ENCODE results near the gene TOP1.

DNA sequence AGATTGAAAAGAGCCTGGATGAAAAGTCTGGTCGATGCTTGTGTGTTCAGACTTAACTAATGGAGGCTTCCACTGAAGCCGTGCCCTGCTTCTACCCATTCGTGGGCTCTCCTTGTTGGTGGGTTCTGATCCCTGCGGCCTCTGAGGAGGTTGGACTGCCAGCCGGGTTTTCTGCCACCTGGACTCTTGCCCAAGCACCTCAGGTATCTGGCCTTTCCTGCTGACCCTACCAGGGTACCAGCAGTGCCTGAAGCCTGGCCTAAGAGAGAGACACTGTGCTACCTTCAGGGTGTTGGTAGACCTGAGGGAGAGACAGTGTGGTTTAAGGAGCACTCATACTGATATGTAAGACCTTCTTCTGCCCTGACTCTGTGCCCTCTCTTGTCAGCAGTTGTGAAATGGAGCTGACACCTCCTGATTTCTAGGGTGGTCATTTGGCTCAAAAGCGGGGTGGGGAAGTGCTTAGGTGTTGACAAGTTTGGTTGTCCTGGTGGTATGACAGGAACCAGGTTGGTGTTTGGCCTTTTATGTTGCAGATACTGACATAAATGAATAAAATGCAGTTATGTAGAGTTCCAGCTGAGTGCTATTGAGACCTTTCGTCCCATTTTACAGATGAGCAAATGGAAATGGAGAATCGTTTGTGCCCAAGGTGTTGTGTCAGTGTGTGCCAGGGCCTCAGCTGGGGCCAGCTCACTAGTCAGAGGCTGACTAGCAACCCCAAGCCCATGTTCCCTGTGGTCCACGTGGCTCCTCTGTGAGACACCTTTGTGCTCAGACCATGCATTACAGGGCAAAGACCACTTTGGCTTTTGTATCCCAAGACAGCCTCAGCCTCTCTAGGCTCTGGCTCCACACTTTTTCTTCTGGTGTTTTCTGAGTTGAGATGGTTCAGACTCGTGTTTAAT lies 111.9 kb downstream of the TOP1 start:
- TF ChIP-seq, protein P1, sequence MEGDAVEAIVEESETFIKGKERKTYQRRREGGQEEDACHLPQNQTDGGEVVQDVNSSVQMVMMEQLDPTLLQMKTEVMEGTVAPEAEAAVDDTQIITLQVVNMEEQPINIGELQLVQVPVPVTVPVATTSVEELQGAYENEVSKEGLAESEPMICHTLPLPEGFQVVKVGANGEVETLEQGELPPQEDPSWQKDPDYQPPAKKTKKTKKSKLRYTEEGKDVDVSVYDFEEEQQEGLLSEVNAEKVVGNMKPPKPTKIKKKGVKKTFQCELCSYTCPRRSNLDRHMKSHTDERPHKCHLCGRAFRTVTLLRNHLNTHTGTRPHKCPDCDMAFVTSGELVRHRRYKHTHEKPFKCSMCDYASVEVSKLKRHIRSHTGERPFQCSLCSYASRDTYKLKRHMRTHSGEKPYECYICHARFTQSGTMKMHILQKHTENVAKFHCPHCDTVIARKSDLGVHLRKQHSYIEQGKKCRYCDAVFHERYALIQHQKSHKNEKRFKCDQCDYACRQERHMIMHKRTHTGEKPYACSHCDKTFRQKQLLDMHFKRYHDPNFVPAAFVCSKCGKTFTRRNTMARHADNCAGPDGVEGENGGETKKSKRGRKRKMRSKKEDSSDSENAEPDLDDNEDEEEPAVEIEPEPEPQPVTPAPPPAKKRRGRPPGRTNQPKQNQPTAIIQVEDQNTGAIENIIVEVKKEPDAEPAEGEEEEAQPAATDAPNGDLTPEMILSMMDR (IDR thresholded peaks at IDR 0.05) = no peak
- no peak for TF ChIP-seq POLR2A (IDR thresholded peaks at IDR 0.05)
